A549 (cell line): ENCODE measurements around the gene TSPAN19. TPM values are rescaled to one million over a fixed set of nuclear protein-coding genes. Genes with fewer than 3 reads are reported as not detected.

ENCODE experiments used
- ATAC-seq, 2 experiments: fragments of 200-7000 bp in 1 of 2; fragments of >200 bp in 1 of 2; cut with Nextera tagmentation in 1 of 2; cut with Tn5 transposase in 1 of 2; 3 replicates each; pipeline versions ENCODE4 v1.8.0 to v1.9.1; 2018 to 2020; ENCODE audit warnings: mild to moderate bottlenecking in 1 of 2, moderate library complexity in 1 of 2
- CTCF ChIA-PET: fragments of 300-600 bp; sonication (Branson Sonifier 250); formaldehyde crosslinking; extraction: SDS; loops from one replicate; lab custom pipeline; 2021; ENCODE audit warnings: antibody characterized with exemption, inconsistent platforms; lab: Yijun Ruan, JAX
- POLR2A ChIA-PET: fragments of 350-600 bp; formaldehyde crosslinking; extraction: SDS; loops from one replicate; lab custom pipeline; 2021; ENCODE audit warnings: antibody characterized with exemption, inconsistent platforms; lab: Yijun Ruan, JAX
- DNase-seq, 2 experiments: peaks; one replicate each; pipeline versions ENCODE4 v3.0.0 to v3.0.0-alpha.2; 2011 to 2016; ENCODE audit warnings: low read depth in 1 of 2, low spot score in 1 of 2
- FAIRE-seq: peaks from 2 replicates; lab custom pipeline; 2011; peaks lifted over from hg19 to GRCh38; lab: Jason Lieb, UNC
- H3K27ac ChIP-seq, 2 experiments: fragments of >200 bp; sonication (Bioruptor Twin); formaldehyde crosslinking; 3 replicates each; pipeline ENCODE4 v1.5.1; 2016 to 2017
- H3K4me1 ChIP-seq: fragments of >200 bp; sonication (Bioruptor Twin); formaldehyde crosslinking; 3 replicates; pipeline ENCODE4 v1.6.1; 2016
- H3K4me2 ChIP-seq: fragments of >200 bp; sonication (Bioruptor Twin); formaldehyde crosslinking; 3 replicates; pipeline ENCODE4 v1.6.1; 2016
- H3K4me3 ChIP-seq: fragments of >200 bp; sonication (Bioruptor Twin); formaldehyde crosslinking; 3 replicates; pipeline ENCODE4 v1.5.1; 2016
- H3K9me3 ChIP-seq: fragments of >200 bp; sonication (Bioruptor Twin); formaldehyde crosslinking; 3 replicates; pipeline ENCODE4 v1.6.1; 2016
- BHLHE40 ChIP-seq: IDR thresholded peaks from 2 replicates; pipeline ENCODE4 v1.6.1; 2012; ENCODE audit warnings: low read depth, low read length, inconsistent platforms
- CBX2 ChIP-seq: fragments of 200-600 bp; sonication (generic); IDR thresholded peaks from 2 replicates; pipeline ENCODE4 v1.6.1; 2016; ENCODE audit warnings: low read depth, mild to moderate bottlenecking, borderline replicate concordance
- CHD2 ChIP-seq: fragments of 150-350 bp; IDR thresholded peaks from 2 replicates; pipeline ENCODE4 v1.6.1; 2014; ENCODE audit warnings: low read length; ENCODE audit not compliant: partially characterized antibody
- ELK1 ChIP-seq: fragments of 150-350 bp; IDR thresholded peaks from 2 replicates; pipeline ENCODE4 v1.6.1; 2014; ENCODE audit warnings: low read depth, mild to moderate bottlenecking, low read length
- EP300 ChIP-seq, 2 experiments: fragments of >200 bp; sonication (Bioruptor Twin); formaldehyde crosslinking; IDR thresholded peaks; 2 replicates in 1 of 2; 3 replicates in 1 of 2; pipeline ENCODE4 v1.6.1; 2016 to 2017
- HOXA7 ChIP-seq: fragments of 250-450 bp; sonication (Bioruptor Pico); IDR thresholded peaks from 2 replicates; pipeline ENCODE4 v1.5.0; 2020; ENCODE audit warnings: mild to moderate bottlenecking, moderate library complexity
- HOXB13 ChIP-seq: fragments of 250-450 bp; sonication (Bioruptor Pico); IDR thresholded peaks from 2 replicates; pipeline ENCODE4 v1.5.0; 2020; ENCODE audit warnings: low read depth, mild to moderate bottlenecking, moderate library complexity
- HOXB5 ChIP-seq: fragments of 250-450 bp; sonication (Bioruptor Pico); IDR thresholded peaks from 2 replicates; pipeline ENCODE4 v1.5.0; 2020; ENCODE audit warnings: mild to moderate bottlenecking, moderate library complexity
- JUN ChIP-seq, 2 experiments: fragments of >200 bp; sonication (Bioruptor Twin); formaldehyde crosslinking; IDR thresholded peaks; 2 replicates in 1 of 2; 3 replicates in 1 of 2; pipeline ENCODE4 v1.6.1; 2016 to 2017
- KDM5A ChIP-seq: fragments of 200-600 bp; sonication (generic); IDR thresholded peaks from 2 replicates; pipeline ENCODE4 v1.6.1; 2016; ENCODE audit warnings: antibody characterized with exemption, mild to moderate bottlenecking
- MAFK ChIP-seq: fragments of 450-650 bp; IDR thresholded peaks from 2 replicates; pipeline ENCODE4 v1.6.1; 2014; ENCODE audit not compliant: partially characterized antibody
- MAX ChIP-seq: IDR thresholded peaks from 2 replicates; pipeline ENCODE4 v1.6.1; 2012
- MAZ ChIP-seq: fragments of 150-350 bp; IDR thresholded peaks from 2 replicates; pipeline ENCODE4 v1.6.1; 2014; ENCODE audit warnings: antibody characterized with exemption, low read depth, low read length, borderline replicate concordance
- NFE2L2 ChIP-seq: fragments of 150-350 bp; conservative IDR thresholded peaks from 2 replicates; pipeline ENCODE4 v1.6.1; 2014; ENCODE audit warnings: low read length
- NPAS2 ChIP-seq: fragments of 250-450 bp; sonication (Bioruptor Pico); IDR thresholded peaks from 2 replicates; pipeline ENCODE4 v1.8.0; 2022; ENCODE audit warnings: mild to moderate bottlenecking, moderate library complexity, borderline replicate concordance
- NR3C1 ChIP-seq: fragments of >200 bp; sonication (Bioruptor Twin); formaldehyde crosslinking; IDR thresholded peaks from 3 replicates; pipeline ENCODE4 v1.6.1; 2017
- PBX3 ChIP-seq: IDR thresholded peaks from 2 replicates; pipeline ENCODE4 v1.6.1; 2012
- POLR2A ChIP-seq: IDR thresholded peaks from 2 replicates; pipeline ENCODE4 v1.6.1; 2012; ENCODE audit warnings: mild to moderate bottlenecking, low read length
- POLR2AphosphoS2 ChIP-seq: conservative IDR thresholded peaks from 2 replicates; pipeline ENCODE4 v1.6.1; 2012; ENCODE audit warnings: low read length, improper control_type of control experiment, inconsistent platforms
- RFX5 ChIP-seq: fragments of 450-650 bp; IDR thresholded peaks from 2 replicates; pipeline ENCODE4 v1.7.1; 2014; ENCODE audit warnings: antibody characterized with exemption, mild to moderate bottlenecking, moderate library complexity
- RNF2 ChIP-seq: fragments of 200-600 bp; sonication (generic); IDR thresholded peaks from 2 replicates; pipeline ENCODE4 v1.6.1; 2016; ENCODE audit warnings: low read depth, mild to moderate bottlenecking, antibody characterized with exemption, moderate library complexity, borderline replicate concordance
- TFCP2L1 ChIP-seq: fragments of 250-450 bp; sonication (Bioruptor Pico); IDR thresholded peaks from 2 replicates; pipeline ENCODE4 v1.5.0; 2021; ENCODE audit warnings: mild to moderate bottlenecking
- TP53 ChIP-seq: fragments of 250-450 bp; sonication (Bioruptor Pico); IDR thresholded peaks from 2 replicates; pipeline ENCODE4 v1.5.0; 2021; ENCODE audit warnings: mild to moderate bottlenecking, moderate library complexity
- ZC3H11A ChIP-seq: fragments of 450-650 bp; IDR thresholded peaks from 2 replicates; pipeline ENCODE4 v1.6.1; 2014; ENCODE audit warnings: antibody characterized with exemption, mild to moderate bottlenecking
- ZFP36 ChIP-seq: fragments of 450-650 bp; IDR thresholded peaks from 2 replicates; pipeline ENCODE4 v1.6.1; 2014; ENCODE audit warnings: borderline replicate concordance; ENCODE audit not compliant: partially characterized antibody
- ZNF302 ChIP-seq: fragments of 250-450 bp; sonication (Bioruptor Pico); IDR thresholded peaks from 2 replicates; pipeline ENCODE4 v1.9.0; 2021; ENCODE audit warnings: inconsistent platforms, mild to moderate bottlenecking, moderate library complexity
- ZSCAN20 ChIP-seq: fragments of 250-450 bp; sonication (Bioruptor Pico); IDR thresholded peaks from 2 replicates; pipeline ENCODE4 v1.8.0; 2022; ENCODE audit warnings: mild to moderate bottlenecking, moderate library complexity
- WGBS: methylation state at CpG from one replicate; pipeline ENCODE4 v1.1.6; 2017; ENCODE audit errors: missing lambda C conversion rate; 5-methylcytosine and 5-hydroxymethylcytosine counted together
- polyA plus RNA-seq, 4 experiments: library from polyadenylated mRNA; depleted of rRNA in 3 of 4; stranded (reverse); fragments of >200 nt; fragmentation: RNase III in 1 of 4; extraction: RNeasy Plus Mini Kit Qiagen cat#74134 plus additional on column Dnase treatment in 1 of 4; gene quantifications; 2 replicates in 3 of 4; 3 replicates in 1 of 4; pipeline ENCODE4 v1.2.3, GENCODE V29; 2011 to 2017
- TF ChIP-seq, protein P1 (sequence below): fragments of 250-450 bp; sonication (Bioruptor Pico); IDR thresholded peaks from 2 replicates; pipeline ENCODE4 v1.5.0; 2020; ENCODE audit warnings: low read depth, mild to moderate bottlenecking, moderate library complexity
- TF ChIP-seq, protein P2 (sequence below): fragments of >200 bp; sonication (Bioruptor Twin); formaldehyde crosslinking; IDR thresholded peaks from 3 replicates; pipeline ENCODE4 v1.5.1; 2016
- TF ChIP-seq, protein P3 (sequence below): fragments of >200 bp; sonication (Bioruptor Twin); formaldehyde crosslinking; IDR thresholded peaks from 2 replicates; pipeline ENCODE4 v1.6.1; 2016

Gene TSPAN19
- polyA plus RNA-seq, 2 of the 4 experiments (the other 2 are of a cell fraction): 0.12 to 0.36 TPM

- WGBS: 7% methylated on average over 1 of the region's 1 CpG
- DNase-seq (no peak), ATAC-seq (no peak), FAIRE-seq (no peak)
- no peak overlapping the region for H3K4me2 ChIP-seq
- H3K27ac ChIP-seq: no peak overlapping the region
- H3K9me3 ChIP-seq: no peaks in the 10 kb centered on the region
- H3K4me3 ChIP-seq: no peak overlapping the region
- TF ChIP-seq CBX2: no peak
- no peak for TF ChIP-seq EP300 (IDR thresholded peaks at IDR 0.05)
- no peak for TF ChIP-seq ZC3H11A
- no peak for TF ChIP-seq HOXA7 (CRISPR knock-in tag)
- no peak for TF ChIP-seq RFX5
- no peak for TF ChIP-seq KDM5A
- no peak for TF ChIP-seq MAX
- TF ChIP-seq HOXB13: no peak
- TF ChIP-seq RNF2: no peak
- ChIA-PET CTCF (no interaction called here), POLR2A (no interaction called here)
- H3K4me1 ChIP-seq: no peaks in the 10 kb centered on the region
These were observed 57.2 kb downstream of the TSPAN19 start for GRCh38 chr12:84978921-84979320.

- Histone ChIP-seq H3K4me2 (no peak overlapping the region), H3K27ac (no peak overlapping the region), H3K4me3 (no peak overlapping the region), H3K4me1 (no peaks in the 10 kb centered on the region), H3K9me3 (no peaks in the 10 kb centered on the region)
- DNase-seq (no peak), ATAC-seq (no peak), FAIRE-seq (no peak)
- ChIA-PET POLR2A (no interaction called here), CTCF (no interaction called here)
- TF ChIP-seq BHLHE40 (no peak), MAFK (no peak), KDM5A (no peak), RNF2 (no peak), HOXA7 (CRISPR knock-in tag) (no peak), POLR2AphosphoS2 (no peak), POLR2A (no peak), JUN (IDR thresholded peaks at IDR 0.05) (no peak), TP53 (CRISPR knock-in tag) (no peak), MAZ (no peak), PBX3 (no peak), RFX5 (no peak), HOXB5 (CRISPR knock-in tag) (no peak), EP300 (IDR thresholded peaks at IDR 0.05) (no peak), NR3C1 (no peak), NPAS2 (CRISPR knock-in tag) (no peak)
- TF ChIP-seq, protein P1, sequence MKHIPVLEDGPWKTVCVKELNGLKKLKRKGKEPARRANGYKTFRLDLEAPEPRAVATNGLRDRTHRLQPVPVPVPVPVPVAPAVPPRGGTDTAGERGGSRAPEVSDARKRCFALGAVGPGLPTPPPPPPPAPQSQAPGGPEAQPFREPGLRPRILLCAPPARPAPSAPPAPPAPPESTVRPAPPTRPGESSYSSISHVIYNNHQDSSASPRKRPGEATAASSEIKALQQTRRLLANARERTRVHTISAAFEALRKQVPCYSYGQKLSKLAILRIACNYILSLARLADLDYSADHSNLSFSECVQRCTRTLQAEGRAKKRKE (CRISPR knock-in tag): no peak
- WGBS: 80% methylated on average over 1 of the region's 3 CpGs
These were observed 59.9 kb downstream of the TSPAN19 start for GRCh38 chr12:84976133-84976532.

DNA sequence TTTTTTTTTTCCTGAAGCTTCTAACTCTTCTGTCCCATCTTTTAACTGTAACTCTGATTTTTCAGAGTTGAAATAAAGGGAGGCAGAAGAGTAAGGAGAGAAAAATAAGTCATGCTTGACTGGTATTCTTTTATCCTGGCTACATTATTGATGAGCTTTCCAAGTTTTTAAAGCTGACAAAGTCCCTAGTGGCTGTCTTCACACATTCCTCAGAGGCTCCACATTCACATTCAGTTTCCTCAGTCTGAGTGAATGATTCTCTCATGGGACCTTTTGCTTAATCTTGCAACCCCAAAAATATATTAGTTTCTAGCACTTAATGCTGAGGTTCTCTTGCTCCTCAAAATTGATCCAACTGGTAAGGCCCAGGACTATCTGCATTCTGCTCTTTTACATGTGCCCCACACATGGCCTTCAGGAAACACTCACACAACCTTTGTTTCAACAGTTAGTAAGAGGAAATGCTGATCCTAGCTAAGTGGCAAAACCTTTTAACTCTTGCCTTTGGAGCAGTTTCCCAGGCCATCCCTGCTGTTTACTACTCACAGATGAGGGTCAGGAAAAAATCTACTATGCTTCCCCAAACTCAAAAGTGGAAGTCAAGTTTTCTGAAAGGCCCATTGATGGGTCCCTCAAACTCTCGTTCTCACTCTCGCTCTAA lies 61.8 kb downstream of the TSPAN19 start:
- CTCF ChIA-PET: interaction anchor here (1.0 kb wide), 1 partner anchor 53 kb away, joined by 3 read pairs; no protein-coding TSS in a partner anchor
- POLR2A ChIA-PET: no interaction called here
- no peak for TF ChIP-seq ZFP36
- no peak for TF ChIP-seq ZC3H11A
- no peak for TF ChIP-seq ZNF302 (CRISPR knock-in tag)
- TF ChIP-seq MAX: no peak
- no peak for TF ChIP-seq POLR2AphosphoS2
- no peak for TF ChIP-seq ELK1
- TF ChIP-seq NFE2L2: no peak
- no peak for TF ChIP-seq ZSCAN20 (CRISPR knock-in tag)
- TF ChIP-seq, protein P2, sequence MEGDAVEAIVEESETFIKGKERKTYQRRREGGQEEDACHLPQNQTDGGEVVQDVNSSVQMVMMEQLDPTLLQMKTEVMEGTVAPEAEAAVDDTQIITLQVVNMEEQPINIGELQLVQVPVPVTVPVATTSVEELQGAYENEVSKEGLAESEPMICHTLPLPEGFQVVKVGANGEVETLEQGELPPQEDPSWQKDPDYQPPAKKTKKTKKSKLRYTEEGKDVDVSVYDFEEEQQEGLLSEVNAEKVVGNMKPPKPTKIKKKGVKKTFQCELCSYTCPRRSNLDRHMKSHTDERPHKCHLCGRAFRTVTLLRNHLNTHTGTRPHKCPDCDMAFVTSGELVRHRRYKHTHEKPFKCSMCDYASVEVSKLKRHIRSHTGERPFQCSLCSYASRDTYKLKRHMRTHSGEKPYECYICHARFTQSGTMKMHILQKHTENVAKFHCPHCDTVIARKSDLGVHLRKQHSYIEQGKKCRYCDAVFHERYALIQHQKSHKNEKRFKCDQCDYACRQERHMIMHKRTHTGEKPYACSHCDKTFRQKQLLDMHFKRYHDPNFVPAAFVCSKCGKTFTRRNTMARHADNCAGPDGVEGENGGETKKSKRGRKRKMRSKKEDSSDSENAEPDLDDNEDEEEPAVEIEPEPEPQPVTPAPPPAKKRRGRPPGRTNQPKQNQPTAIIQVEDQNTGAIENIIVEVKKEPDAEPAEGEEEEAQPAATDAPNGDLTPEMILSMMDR: no peak
- no peak for TF ChIP-seq TFCP2L1 (CRISPR knock-in tag)
- TF ChIP-seq JUN (IDR thresholded peaks at IDR 0.05): no peak
- TF ChIP-seq CHD2: no peak
- TF ChIP-seq EP300 (IDR thresholded peaks at IDR 0.05): no peak
- TF ChIP-seq, protein P3, sequence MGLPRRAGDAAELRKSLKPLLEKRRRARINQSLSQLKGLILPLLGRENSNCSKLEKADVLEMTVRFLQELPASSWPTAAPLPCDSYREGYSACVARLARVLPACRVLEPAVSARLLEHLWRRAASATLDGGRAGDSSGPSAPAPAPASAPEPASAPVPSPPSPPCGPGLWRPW: no peak

More for the DNA sequence above, 61.8 kb downstream of the TSPAN19 start:
- 40% methylated on average over 2 of the region's 2 CpGs for WGBS
- FAIRE-seq (no peak), ATAC-seq (no peak), DNase-seq (no peak)
- no peaks in the 10 kb centered on the region for H3K4me1 ChIP-seq
- no peak overlapping the region for H3K4me3 ChIP-seq
- no peak overlapping the region for H3K4me2 ChIP-seq
- H3K9me3 ChIP-seq: no peaks in the 10 kb centered on the region
- H3K27ac ChIP-seq: no peak overlapping the region
